GM10266 (cell line): ENCODE results near the gene TMEM165.

Experiments
- DNase-seq: peaks from one replicate; pipeline ENCODE4 v3.0.0; 2012; ENCODE audit errors: extremely low spot score
- CTCF ChIP-seq: IDR thresholded peaks from 2 replicates; pipeline ENCODE4 v1.5.1; 2012; ENCODE audit warnings: mild to moderate bottlenecking, low read depth; ENCODE audit not compliant: control insufficient read depth, insufficient read depth; ENCODE audit errors: missing control alignments

TMEM165 gene

GRCh38 chr4:55407764-55408163 lies 12.0 kb downstream of the TMEM165 start:
- no peak for DNase-seq
- TF ChIP-seq CTCF: no peak

- DNase-seq: peak; percentile 15
- TF ChIP-seq CTCF: peak; percentile 44
These were observed 13.9 kb downstream of the TMEM165 start for GRCh38 chr4:55409468-55410171.

GRCh38 chr4:55410431-55410830 lies 14.7 kb downstream of the TMEM165 start:
- TF ChIP-seq CTCF: no peak
- no peak for DNase-seq

GRCh38 chr4:55411621-55412020 lies 15.9 kb downstream of the TMEM165 start:
- TF ChIP-seq CTCF: no peak
- DNase-seq: no peak

GRCh38 chr4:55416176-55416575 lies 20.4 kb downstream of the TMEM165 start:
- no peak for TF ChIP-seq CTCF
- DNase-seq: no peak

GRCh38 chr4:55424791-55425190 lies 29.0 kb downstream of the TMEM165 start:
- DNase-seq: no peak
- no peak for TF ChIP-seq CTCF

GRCh38 chr4:55431710-55432336 lies 36.1 kb downstream of the TMEM165 start:
- no peak for DNase-seq
- no peak for TF ChIP-seq CTCF
